ENCODE measurements around the gene POU6F1.

DNA sequence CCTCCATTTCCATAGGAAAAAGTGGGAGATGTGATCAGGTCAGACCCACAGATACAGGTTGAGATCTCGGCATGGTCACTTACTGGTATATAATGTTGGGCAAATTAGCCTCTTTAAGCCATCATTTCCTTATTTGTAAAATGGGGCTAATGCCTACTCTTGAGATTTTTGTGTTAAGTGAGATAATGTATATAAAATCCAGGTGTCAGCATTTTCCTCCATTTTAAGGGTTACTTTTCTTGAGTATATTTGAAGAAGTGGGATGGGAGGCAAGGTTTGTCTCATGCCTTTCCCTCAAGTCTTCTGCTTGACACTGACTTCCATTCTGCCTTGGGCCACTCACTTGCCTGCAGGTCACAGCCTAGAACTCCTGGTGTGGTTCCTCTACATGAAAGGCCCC is 10.1 kb upstream of the POU6F1 start:
- TF ChIP-seq CTCF (IDR thresholded peaks at IDR 0.05) (no peak), POLR2A (IDR thresholded peaks at IDR 0.05) (no peak)
